Fibroblast of lung (primary cell): ENCODE data around the gene ACADVL.

Experiments
- CTCF ChIP-seq, 2 donors: IDR thresholded peaks in 1 of 2; conservative IDR thresholded peaks in 1 of 2; 1 replicate in 1 of 2; 2 replicates in 1 of 2; pipeline ENCODE4 v1.5.1; 2011 to 2012; ENCODE audit warnings: low read length in 2 of 2, control low read depth in 1 of 2, inconsistent platforms in 1 of 2, low read depth in 1 of 2, mild to moderate bottlenecking in 1 of 2
- EZH2 ChIP-seq: IDR thresholded peaks from 2 replicates; pipeline ENCODE4 v1.5.1; 2012; ENCODE audit warnings: low read length, control low read depth, mild to moderate bottlenecking; ENCODE audit errors: missing control alignments

DNA sequence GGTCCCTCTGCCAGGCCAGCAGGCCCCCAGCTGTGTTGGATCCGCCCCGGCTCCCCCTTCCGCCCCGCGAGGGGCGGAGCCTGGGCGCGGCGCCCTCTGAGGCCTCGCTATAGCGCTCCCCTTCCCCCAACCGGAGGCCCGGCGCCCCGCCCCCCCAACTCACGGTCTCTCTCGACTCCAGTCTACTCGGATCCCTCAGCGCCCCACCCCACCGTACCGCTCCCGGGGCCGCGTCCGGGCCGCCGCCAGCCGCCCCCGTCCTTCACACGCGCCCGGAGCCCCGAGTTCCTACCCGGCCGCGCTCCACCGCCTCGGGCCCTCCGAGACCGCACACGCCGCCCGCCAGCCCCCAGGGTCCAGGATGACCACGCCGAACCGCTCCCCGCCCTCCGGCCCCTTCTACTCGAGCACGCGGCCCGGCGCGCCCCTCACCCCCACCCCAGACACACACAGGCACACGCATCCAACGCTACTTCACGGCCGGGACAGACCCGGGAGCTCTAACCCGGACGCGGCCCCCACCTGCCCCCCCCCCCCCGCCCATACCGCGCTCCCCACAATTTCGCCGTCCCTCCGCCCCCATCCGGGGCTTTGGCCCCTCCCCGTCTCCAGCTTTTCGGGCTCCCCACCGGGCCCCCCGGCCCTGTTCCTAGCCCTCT, 18.2 kb downstream of the ACADVL start:
- TF ChIP-seq CTCF (conservative IDR thresholded peaks at IDR 0.05 in 1 of 2, IDR thresholded peaks at IDR 0.05 in 1 of 2; ENCODE audit: low read depth in 1 of 2, low read length in 2 of 2) (no peak), EZH2 (no peak)
